Germinal center (tissue), 1 donor: ENCODE measurements around the gene FNDC10.
"Not testable (repeated sequence)": the region's sequence is repeated elsewhere in the genome, so short reads cannot be mapped to it uniquely, and the experiment has no call there.

Experiments
- DNase-seq: peaks from one replicate; pipeline ENCODE4 v3.0.0; 2012; ENCODE audit warnings: mixed read lengths, low spot score

Gene FNDC10

GRCh38 chr1:1567152-1567875 lies 32.6 kb downstream of the FNDC10 start:
- DNase-seq, result no peak

- DNase-seq, result no peak
Observed at GRCh38 chr1:1565340-1565739, 34.6 kb downstream of the FNDC10 start.

DNA sequence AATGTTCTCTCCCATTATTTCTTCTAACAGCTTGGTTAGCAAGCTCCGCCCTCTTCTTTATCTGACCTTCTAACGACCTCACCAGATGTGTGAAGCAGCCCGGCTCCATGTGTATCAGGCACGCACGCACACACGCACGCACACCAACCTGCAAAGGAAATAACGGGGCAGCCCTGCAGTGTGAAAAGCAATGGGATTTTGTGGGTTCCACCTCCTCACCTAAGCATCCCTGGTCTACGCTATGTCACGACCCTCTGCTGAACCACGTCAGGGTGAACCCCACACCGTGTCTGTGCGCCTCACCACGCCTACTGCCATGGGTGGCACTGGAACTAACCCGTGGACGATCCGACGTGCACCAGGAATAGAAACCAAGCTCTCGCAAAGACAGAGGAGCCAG lies 35.7 kb downstream of the FNDC10 start:
- no peak for DNase-seq

- DNase-seq, result no peak
Observed at GRCh38 chr1:1563688-1564087, 36.2 kb downstream of the FNDC10 start.

GRCh38 chr1:1562556-1563195 lies 37.3 kb downstream of the FNDC10 start:
- DNase-seq, result no peak

- DNase-seq, result no peak
Observed at GRCh38 chr1:1561801-1562470, 38.0 kb downstream of the FNDC10 start.

DNA sequence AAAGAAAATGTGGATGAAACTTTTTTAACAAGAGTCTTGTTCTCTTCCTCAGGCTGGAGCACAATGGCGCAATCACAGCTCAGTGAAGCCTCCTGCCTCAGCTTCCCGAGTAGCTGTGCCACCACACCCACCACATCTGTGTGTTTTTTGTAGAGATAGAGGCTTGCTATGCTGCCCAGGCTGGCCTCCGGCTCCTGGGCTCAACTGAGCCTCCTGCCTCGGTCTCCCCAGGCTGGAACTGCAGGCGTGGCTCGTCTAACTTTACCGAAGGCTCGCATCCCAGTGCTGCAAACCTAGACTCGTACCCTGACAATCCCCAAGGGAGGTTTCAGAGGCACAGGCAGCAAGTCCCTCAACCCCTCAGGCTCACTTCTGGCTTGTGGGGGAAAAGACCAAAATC lies 39.8 kb downstream of the FNDC10 start:
- no peak for DNase-seq

GRCh38 chr1:1559066-1559465 lies 40.9 kb downstream of the FNDC10 start:
- no peak for DNase-seq

DNA sequence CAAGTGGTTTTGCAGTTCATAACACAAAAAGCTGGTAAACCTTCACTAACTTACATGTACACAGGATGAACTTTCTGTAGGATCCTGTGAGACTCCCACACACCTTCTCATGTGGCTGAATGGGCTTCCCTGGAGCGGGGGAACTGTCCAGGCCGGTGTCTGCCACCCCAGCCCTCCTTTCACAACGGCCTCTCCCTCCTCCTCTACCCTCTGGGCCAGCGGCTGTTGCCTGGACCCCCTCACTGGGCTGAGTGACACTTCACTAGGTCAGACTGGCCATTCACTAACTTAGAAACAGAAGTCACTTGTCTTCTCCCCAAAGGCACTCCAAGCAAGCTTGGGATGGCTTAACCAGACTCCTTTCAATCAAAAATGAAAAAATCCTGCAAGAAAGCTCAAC lies 41.3 kb downstream of the FNDC10 start:
- no peak for DNase-seq

GRCh38 chr1:1557688-1558087 lies 42.2 kb downstream of the FNDC10 start:
- DNase-seq, result not testable (repeated sequence)

GRCh38 chr1:1556961-1557360 lies 43.0 kb downstream of the FNDC10 start:
- DNase-seq, result not testable (repeated sequence)

- no peak for DNase-seq
Observed at GRCh38 chr1:1556505-1556904, 43.4 kb downstream of the FNDC10 start.

GRCh38 chr1:1554926-1555915 lies 44.7 kb downstream of the FNDC10 start:
- DNase-seq, result no peak

DNA sequence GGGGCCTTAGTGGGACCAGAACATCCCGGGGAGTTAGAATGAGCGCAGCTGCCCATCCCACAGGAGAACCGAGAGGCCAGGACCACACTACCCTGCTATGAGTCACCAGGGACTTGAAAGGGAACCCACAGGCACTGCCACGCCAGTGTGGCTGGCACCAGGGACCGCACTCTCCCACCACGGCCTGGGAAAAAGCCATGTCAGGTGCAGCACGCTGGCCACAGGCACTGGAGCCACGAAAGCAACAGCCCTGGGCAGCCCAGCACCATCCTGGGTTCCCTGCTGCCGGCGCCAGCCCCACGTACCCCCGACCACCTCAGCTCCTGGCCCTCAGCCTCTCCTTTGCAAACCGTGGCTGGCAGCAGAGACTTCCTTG lies 45.4 kb downstream of the FNDC10 start:
- DNase-seq, result no peak

DNA sequence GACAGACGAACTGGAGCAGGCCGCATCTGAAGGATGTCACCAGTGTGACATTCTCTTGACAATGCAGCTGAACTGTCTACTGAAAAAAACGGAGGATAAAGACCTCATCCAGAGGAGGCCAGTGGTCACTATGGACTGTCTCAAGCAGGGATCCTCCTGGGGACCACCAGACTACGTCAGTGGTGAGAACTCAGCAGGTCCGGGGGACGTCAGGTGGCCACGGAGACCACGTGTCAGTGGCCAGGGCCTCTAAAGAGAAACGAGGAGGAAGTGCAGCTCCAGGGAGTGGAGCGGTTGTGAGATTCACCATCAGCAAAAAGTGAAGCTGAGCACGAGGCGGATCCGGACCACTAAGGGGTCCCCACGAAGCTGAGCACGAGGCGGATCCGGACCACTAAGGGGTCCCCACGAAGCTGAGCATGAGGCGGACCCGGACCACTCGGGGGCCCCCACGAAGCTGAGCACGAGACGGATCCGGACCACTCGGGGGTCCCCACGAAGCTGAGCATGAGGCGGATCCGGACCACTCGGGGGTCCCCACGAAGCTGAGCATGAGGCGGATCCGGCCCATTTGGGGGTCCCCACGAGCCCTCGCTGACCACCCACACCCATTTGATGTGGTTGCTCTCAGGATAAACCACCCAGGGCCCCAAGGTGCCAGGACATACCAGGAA lies 46.0 kb downstream of the FNDC10 start:
- no peak for DNase-seq

DNA sequence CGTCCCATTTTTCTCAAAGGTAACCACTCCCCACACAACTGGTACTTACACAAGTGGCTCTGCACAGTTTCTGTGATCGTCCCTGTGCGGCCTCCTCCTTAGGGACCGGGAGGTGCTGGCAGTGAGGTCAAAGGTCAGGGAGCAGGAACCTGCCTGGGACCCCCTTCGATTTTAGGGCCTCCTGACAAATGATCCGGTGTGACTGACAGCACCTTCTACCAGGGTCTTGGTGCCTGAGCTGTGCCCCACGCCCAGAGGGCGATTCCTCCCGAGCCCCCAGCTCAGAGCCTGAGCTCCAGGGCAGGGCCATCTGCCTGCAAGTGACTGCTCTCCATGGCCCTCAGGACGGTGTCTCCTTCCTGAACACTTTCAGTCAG lies 47.7 kb downstream of the FNDC10 start:
- no peak for DNase-seq

GRCh38 chr1:1551524-1552262 lies 48.2 kb downstream of the FNDC10 start:
- no peak for DNase-seq

DNA sequence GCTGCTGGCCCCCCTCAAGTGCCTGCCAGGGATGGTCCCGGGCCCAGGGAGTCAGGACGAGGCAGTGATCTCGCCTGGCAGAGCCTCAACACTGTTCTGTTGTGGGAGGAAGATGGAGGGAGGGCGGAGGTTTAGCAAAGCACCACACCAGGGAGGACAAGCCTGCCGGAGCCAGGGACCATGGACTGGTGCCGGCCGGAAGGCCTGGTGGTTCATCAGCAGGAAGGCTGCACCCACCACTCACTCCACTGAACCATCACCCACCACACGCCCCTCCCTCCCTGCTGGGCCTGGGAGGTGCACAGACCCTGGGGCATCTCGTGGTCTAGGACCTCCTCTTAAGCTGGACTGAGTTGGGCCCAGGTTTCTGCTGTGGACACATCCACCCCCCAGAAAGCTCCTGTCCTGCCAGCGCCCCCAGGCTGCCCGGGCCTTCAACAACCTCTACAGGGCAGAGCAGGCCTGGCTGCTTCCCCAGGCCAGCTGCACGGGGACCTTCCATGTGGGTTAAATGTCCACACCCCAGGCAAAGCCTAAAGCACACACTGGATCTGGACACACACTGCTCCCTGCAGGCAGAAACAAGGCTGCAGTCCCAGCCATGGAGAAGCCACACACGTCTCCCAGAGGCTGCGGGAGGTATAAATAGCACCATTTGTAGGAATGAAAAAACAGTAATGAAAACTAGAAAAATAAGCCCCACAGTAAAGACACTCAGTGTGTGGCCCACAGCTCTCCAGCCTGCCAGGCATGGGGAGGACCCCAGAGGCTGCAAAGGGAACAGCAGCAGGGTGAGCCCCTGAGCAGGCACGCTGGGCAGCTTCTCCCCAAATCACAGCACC lies 49.1 kb downstream of the FNDC10 start:
- no peak for DNase-seq

- no peak for DNase-seq
Observed at GRCh38 chr1:1550087-1550486, 49.8 kb downstream of the FNDC10 start.

- DNase-seq, result no peak
Observed at GRCh38 chr1:1548591-1548990, 51.3 kb downstream of the FNDC10 start.
